Ascending aorta (tissue), 2 donors: ENCODE measurements around the gene CYP46A1. TPM values are rescaled to one million over a fixed set of nuclear protein-coding genes. Genes with fewer than 3 reads are reported as not detected.
"Not testable (repeated sequence)": the region's sequence is repeated elsewhere in the genome, so short reads cannot be mapped to it uniquely, and the experiment has no call there.

ENCODE experiments used
- DNase-seq, 2 donors: peaks; one replicate each; pipeline ENCODE4 v3.0.0-alpha.2; 2019; ENCODE audit warnings: low spot score in 2 of 2
- H3K27ac ChIP-seq, 2 donors: fragments of 200-600 bp; sonication (generic); one replicate each; pipeline ENCODE4 v1.5.1; 2016 to 2017; ENCODE audit warnings: mild to moderate bottlenecking in 1 of 2
- H3K27me3 ChIP-seq: fragments of 200-600 bp; sonication (generic); one replicate; pipeline ENCODE4 v1.5.1; 2017
- H3K36me3 ChIP-seq, 2 donors: fragments of 200-600 bp; sonication (generic); one replicate each; pipeline ENCODE4 v1.5.1; 2016
- H3K4me1 ChIP-seq, 2 donors: fragments of 200-600 bp; sonication (generic); one replicate each; pipeline ENCODE4 v1.5.1; 2016 to 2017; ENCODE audit warnings: mild to moderate bottlenecking in 1 of 2
- H3K4me3 ChIP-seq, 2 donors: fragments of 200-600 bp; sonication (generic); one replicate each; pipeline ENCODE4 v1.5.1; 2016 to 2017; ENCODE audit warnings: mild to moderate bottlenecking in 1 of 2
- H3K9me3 ChIP-seq, 2 donors: fragments of 200-600 bp; sonication (generic); one replicate each; pipeline ENCODE4 v1.5.1; 2016
- intact Hi-C: fragments of 100-400 bp; cut with DNase I; formaldehyde crosslinking; loops from one replicate; pipeline ENCODE4 v1.15.1; 2023
- total RNA-seq: library from RNA; depleted of rRNA; stranded (reverse); fragments of >200 nt; gene quantifications from one replicate; pipeline ENCODE4 v1.1.0, GENCODE V29; 2016
- TF ChIP-seq, protein P1 (sequence below), 3 experiments: fragments of 200-600 bp in 2 of 3; fragments of 450-650 bp in 1 of 3; sonication (generic) in 2 of 3; IDR thresholded peaks; one replicate each; pipeline ENCODE4 v1.5.1; 2016 to 2019; ENCODE audit warnings: antibody characterized with exemption in 3 of 3, mild to moderate bottlenecking in 1 of 3, moderate library complexity in 1 of 3

CYP46A1 gene
- total RNA-seq, 1 donor from 2014 or later = not detected

DNA sequence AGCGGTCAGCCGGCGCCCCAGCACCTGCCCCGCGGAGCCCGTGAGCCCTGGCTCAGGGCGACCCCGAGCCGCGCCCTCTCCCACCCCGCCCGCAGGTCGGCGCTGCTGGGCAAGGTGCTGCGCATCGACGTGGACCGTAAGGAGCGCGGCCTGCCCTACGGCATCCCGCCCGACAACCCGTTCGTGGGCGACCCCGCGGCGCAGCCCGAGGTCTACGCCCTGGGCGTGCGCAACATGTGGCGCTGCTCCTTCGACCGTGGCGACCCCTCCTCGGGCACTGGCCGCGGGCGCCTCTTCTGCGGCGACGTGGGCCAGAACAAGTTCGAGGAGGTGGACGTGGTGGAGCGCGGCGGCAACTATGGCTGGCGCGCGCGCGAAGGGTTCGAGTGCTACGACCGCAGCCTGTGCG, 24.8 kb upstream of the CYP46A1 start:
- Histone ChIP-seq H3K4me1 (no peaks in the 10 kb centered on the region), H3K27ac (no peak overlapping the region), H3K27me3 (no peaks in the 10 kb centered on the region), H3K36me3 (no peaks in the 10 kb centered on the region), H3K9me3 (no peaks in the 10 kb centered on the region), H3K4me3 (no peak overlapping the region)
- DNase-seq = no peak
- TF ChIP-seq, protein P1, sequence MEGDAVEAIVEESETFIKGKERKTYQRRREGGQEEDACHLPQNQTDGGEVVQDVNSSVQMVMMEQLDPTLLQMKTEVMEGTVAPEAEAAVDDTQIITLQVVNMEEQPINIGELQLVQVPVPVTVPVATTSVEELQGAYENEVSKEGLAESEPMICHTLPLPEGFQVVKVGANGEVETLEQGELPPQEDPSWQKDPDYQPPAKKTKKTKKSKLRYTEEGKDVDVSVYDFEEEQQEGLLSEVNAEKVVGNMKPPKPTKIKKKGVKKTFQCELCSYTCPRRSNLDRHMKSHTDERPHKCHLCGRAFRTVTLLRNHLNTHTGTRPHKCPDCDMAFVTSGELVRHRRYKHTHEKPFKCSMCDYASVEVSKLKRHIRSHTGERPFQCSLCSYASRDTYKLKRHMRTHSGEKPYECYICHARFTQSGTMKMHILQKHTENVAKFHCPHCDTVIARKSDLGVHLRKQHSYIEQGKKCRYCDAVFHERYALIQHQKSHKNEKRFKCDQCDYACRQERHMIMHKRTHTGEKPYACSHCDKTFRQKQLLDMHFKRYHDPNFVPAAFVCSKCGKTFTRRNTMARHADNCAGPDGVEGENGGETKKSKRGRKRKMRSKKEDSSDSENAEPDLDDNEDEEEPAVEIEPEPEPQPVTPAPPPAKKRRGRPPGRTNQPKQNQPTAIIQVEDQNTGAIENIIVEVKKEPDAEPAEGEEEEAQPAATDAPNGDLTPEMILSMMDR (IDR thresholded peaks at IDR 0.05) = no peak
- intact Hi-C loops = loop anchor here (10.0 kb wide), 1 partner anchor 1885 kb away; no protein-coding TSS in a partner anchor

DNA sequence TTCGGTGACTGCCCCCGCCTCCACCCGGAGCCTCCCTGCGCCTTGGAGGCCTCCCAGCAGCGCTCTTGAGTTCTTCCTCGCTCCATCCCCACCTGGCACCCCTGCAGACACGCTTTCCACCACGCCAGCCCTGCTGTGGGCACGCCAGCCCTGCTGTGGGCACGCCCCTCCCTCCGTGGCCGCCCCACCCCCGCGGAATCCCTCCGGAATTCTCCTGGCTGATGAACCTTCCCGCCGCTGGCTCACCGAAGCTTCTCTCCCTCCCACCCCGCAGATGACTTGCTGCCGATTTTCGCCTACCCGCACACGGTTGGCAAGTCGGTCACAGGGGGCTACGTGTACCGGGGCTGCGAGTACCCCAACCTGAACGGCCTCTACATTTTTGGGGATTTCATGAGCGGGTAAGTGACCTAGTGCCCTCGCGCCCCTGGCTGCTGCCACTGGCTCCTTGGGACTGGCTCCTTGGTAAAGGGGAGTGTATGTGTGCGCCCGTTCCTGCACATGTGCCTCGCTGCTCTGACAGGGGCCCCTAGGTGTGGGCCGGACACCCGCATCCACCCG, 24.0 kb upstream of the CYP46A1 start:
- DNase-seq = no peak
- no peaks in the 10 kb centered on the region for H3K36me3 ChIP-seq
- intact Hi-C loops = no loop called here

DNA sequence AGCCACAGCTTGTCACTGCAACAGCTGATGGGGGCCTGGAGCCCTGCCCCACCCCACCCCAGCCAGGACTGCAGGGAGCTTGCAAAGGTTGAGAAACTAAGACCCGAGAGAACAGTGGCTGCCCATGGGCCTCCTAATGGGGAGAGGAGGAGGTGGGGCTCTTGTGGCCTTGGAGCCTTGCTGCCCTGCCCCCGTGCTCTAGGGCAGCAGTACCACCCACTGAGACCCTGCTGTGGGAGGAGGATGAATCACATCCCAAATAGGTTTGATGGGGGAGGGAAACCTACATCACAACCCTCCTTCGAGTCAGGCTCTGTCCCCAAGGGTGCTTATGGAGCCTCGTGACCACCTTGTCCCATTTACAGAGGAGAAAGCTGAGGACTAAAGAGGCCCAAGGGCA, 23.3 kb upstream of the CYP46A1 start:
- Histone ChIP-seq H3K27me3 (no peaks in the 10 kb centered on the region), H3K4me3 (no peak overlapping the region), H3K9me3 (no peaks in the 10 kb centered on the region), H3K36me3 (no peaks in the 10 kb centered on the region), H3K4me1 (no peaks in the 10 kb centered on the region), H3K27ac (no peak overlapping the region)
- TF ChIP-seq, protein P1 (IDR thresholded peaks at IDR 0.05) = no peak
- no peak for DNase-seq
- intact Hi-C loops = no loop called here

More for the DNA sequence above, 24.0 kb upstream of the CYP46A1 start:
- no peaks in the 10 kb centered on the region for H3K27me3 ChIP-seq
- TF ChIP-seq, protein P1 (IDR thresholded peaks at IDR 0.05) = no peak
- H3K4me3 ChIP-seq = no peak overlapping the region
- no peak overlapping the region for H3K27ac ChIP-seq
- H3K9me3 ChIP-seq = no peaks in the 10 kb centered on the region
- H3K4me1 ChIP-seq = no peaks in the 10 kb centered on the region

DNA sequence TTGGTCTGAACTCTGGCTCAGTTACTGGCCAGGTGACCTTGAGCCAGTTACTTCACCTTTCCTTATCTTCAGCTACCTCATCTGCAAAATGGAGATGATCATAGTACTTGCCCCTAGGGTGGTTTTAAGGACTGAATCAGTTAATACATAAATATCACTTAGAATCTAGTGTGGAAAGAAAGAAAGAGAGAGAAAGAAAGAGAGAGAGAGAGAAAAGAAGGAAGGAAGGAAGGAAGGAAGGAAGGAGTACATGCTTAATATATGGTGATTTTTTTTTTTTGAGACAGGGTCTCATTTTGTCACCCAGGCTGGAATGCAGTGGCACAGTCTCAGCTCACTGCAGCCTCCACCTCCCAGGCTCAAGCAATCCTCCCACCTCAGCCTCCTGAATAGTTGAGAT, 22.9 kb upstream of the CYP46A1 start:
- DNase-seq, H3K27ac ChIP-seq, H3K4me1 ChIP-seq, intact Hi-C loops, H3K27me3 ChIP-seq, H3K36me3 ChIP-seq, H3K4me3 ChIP-seq, H3K9me3 ChIP-seq: not testable (repeated sequence)

DNA sequence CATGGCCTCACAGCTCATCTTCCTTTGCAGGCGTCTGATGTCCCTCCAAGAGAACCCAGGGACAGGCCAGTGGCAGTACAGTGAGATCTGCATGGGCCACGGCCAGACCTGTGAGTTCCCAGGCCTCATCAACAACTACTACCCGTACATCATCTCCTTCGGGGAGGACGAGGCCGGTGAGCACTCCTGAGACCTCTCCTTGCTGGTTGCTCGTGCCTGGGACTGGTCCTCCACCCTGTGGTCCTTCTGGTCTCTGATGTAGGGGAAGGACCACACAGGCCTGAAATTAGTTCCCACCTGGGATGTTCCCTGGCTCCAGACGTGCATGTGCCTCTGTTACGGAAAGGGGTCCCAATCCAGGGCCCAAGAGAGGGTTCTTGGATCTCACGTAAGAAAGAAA, 21.3 kb upstream of the CYP46A1 start:
- no peaks in the 10 kb centered on the region for H3K27me3 ChIP-seq
- no peak for DNase-seq
- no peaks in the 10 kb centered on the region for H3K9me3 ChIP-seq
- H3K36me3 ChIP-seq = no peaks in the 10 kb centered on the region
- TF ChIP-seq, protein P1 (IDR thresholded peaks at IDR 0.05) = no peak
- intact Hi-C loops = no loop called here
- H3K4me3 ChIP-seq = no peak overlapping the region
- no peaks in the 10 kb centered on the region for H3K4me1 ChIP-seq
- H3K27ac ChIP-seq = no peak overlapping the region

DNA sequence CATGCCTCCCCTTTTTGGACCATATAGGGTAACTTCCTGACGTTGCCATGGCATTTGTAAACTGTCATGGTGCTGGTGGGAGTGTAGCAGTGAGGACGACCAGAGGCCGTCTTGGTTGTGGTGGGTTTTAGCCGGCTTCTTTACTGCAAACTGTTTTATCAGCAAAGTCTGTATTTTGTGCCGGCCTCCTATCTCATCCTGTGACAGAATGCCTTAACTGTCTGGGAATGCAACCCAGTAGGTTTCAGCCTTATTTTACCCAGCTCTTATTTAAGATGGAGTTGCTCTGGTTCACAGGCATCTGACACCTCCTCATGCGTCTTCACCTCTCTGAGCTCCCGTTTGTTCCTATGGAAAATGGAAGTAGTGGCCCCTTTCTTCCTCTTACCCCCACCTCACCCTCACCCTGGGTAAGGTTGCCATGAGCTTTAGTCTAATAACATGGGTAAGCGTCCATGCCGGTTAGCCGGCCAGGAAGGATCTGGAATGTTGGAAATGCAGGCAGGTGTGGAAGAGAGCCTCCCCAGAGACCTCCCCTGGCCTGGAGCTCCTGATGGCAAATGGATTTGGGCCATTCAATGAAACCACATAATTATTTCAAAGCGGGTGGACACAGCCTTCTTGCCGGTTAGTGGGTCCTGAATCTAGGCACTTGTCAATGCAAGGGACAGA, 20.6 kb upstream of the CYP46A1 start:
- Histone ChIP-seq H3K27ac (no peak overlapping the region), H3K36me3 (no peaks in the 10 kb centered on the region), H3K4me3 (no peak overlapping the region), H3K4me1 (no peaks in the 10 kb centered on the region), H3K27me3 (no peaks in the 10 kb centered on the region), H3K9me3 (no peaks in the 10 kb centered on the region)
- TF ChIP-seq, protein P1 (IDR thresholded peaks at IDR 0.05) = no peak
- DNase-seq = no peak
- intact Hi-C loops = no loop called here
